ENCODE data around the gene AP2A1.

The AP2A1 gene

DNA sequence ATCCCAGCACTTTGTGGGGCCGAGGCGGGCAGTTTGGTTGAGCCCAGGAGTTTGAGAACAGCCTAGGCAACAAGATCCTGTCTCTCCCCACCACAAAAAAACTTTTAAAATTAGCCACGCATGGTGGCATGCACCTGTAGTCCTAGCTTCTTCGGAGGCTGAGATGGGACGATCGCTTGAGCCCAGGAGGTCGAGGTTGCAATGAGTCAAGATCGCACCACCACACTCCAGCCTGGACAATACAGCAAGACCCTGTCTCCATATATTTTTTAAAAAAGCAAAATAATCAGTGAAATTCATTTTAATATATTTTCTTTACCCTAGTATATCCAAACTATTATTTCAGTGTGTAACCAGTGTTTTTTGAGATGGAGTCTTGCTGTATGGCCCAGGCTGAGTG lies 8.2 kb downstream of the AP2A1 start:
- H3F3A ChIP-seq (ENCODE audit: insufficient read depth) = 0 out of 2 replicates have a peak, but pooled peaks cover 4% of the 10 kb centered on the region
- peaks cover 29% of the 10 kb centered on the region for H3K79me2 ChIP-seq (ENCODE audit: insufficient read depth, low read length)
- no peaks in the 10 kb centered on the region for H4K20me1 ChIP-seq (ENCODE audit: low read depth, low read length)
- no peak overlapping the region for H3K4me3 ChIP-seq (ENCODE audit: insufficient read depth, low read length, poor library complexity, severe bottlenecking)
- no peak overlapping the region for H3K27ac ChIP-seq (ENCODE audit: low read depth, low read length)
- no peaks in the 10 kb centered on the region for H3K9me2 ChIP-seq (replicated peaks; ENCODE audit: insufficient read depth, low read length)
- no peak overlapping the region for H2AFZ ChIP-seq (ENCODE audit: low read depth, low read length, severe bottlenecking)
- no peak overlapping the region for H3K9ac ChIP-seq (ENCODE audit: low read length)
- no peak overlapping the region for H3K4me2 ChIP-seq (ENCODE audit: low read depth, low read length, poor library complexity, severe bottlenecking)
- H3K36me3 ChIP-seq (ENCODE audit: low read length) = no peaks in the 10 kb centered on the region
- H3K9me3 ChIP-seq (ENCODE audit: insufficient read depth, low read length) = no peaks in the 10 kb centered on the region
- no peaks in the 10 kb centered on the region for H3K27me3 ChIP-seq (ENCODE audit: low read length)
- TF ChIP-seq EZH2phosphoT487 (conservative IDR thresholded peaks at IDR 0.05; ENCODE audit: low read length) = no peak
- TF ChIP-seq, protein P1, sequence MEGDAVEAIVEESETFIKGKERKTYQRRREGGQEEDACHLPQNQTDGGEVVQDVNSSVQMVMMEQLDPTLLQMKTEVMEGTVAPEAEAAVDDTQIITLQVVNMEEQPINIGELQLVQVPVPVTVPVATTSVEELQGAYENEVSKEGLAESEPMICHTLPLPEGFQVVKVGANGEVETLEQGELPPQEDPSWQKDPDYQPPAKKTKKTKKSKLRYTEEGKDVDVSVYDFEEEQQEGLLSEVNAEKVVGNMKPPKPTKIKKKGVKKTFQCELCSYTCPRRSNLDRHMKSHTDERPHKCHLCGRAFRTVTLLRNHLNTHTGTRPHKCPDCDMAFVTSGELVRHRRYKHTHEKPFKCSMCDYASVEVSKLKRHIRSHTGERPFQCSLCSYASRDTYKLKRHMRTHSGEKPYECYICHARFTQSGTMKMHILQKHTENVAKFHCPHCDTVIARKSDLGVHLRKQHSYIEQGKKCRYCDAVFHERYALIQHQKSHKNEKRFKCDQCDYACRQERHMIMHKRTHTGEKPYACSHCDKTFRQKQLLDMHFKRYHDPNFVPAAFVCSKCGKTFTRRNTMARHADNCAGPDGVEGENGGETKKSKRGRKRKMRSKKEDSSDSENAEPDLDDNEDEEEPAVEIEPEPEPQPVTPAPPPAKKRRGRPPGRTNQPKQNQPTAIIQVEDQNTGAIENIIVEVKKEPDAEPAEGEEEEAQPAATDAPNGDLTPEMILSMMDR (IDR thresholded peaks at IDR 0.05; ENCODE audit: insufficient read depth, low read length, poor library complexity, severe bottlenecking) = no peak

DNA sequence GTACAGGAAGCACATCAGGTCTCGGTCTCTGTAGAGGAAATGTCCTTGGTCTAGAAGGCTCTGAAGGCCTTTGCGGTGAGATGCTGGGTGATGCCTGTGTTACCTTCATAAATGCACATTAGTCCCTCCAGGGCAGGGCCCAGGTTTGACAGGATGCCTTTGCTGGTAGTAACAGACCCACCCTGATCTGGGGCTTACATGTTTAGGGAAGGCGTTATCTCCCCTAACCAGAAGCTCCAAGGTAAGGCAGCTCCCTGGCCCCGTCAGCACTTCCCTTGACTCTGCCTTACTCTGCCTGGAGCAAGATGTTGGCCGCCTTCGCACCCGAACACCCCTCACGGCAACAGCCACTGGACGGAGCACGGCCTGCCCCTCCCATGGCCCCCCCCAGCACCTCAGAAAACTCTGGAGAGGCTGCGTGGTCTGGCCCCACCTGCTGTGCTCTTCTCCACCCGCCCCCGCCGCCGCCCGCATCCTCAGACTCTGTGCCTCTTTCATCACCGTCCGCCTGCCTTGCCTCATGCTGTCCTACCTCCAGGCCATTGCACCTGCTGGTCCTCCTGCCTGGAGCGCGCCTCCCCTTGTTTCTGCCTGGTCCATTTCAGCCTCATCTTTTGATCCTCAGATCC lies 9.1 kb downstream of the AP2A1 start:
- no peaks in the 10 kb centered on the region for H3K36me3 ChIP-seq (ENCODE audit: low read length)
- no peak overlapping the region for H3K9ac ChIP-seq (ENCODE audit: low read length)

DNA sequence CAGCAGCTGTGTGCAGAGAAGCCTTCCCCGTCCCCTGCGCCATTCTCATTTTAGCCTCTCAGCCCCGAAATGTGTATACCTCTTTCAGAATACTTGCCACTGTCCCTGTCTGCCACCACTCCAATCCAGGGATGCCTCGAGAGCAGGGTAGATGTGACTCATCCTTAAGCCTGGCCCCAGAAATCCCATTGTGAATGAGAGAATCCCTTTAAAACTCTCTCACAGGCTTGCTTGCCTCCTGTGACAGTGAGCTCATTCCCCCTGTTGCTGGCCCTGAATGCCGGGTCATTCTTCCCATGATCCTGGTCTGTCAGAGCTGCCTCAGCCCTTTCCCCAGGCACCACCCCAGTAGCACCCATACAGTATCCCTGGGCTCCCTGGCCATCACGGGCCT lies 9.6 kb downstream of the AP2A1 start:
- no peak for TF ChIP-seq EZH2phosphoT487 (conservative IDR thresholded peaks at IDR 0.05; ENCODE audit: low read length)
- TF ChIP-seq, protein P1 (IDR thresholded peaks at IDR 0.05; ENCODE audit: insufficient read depth, low read length, poor library complexity, severe bottlenecking) = no peak
- Histone ChIP-seq H4K20me1 (ENCODE audit: low read depth, low read length) (no peaks in the 10 kb centered on the region), H3K27ac (ENCODE audit: low read depth, low read length) (no peak overlapping the region), H3K4me2 (ENCODE audit: low read depth, low read length, poor library complexity, severe bottlenecking) (no peak overlapping the region), H2AFZ (ENCODE audit: low read depth, low read length, severe bottlenecking) (no peak overlapping the region), H3K36me3 (ENCODE audit: low read length) (no peaks in the 10 kb centered on the region), H3K9me2 (replicated peaks; ENCODE audit: insufficient read depth, low read length) (no peaks in the 10 kb centered on the region), H3K4me3 (ENCODE audit: insufficient read depth, low read length, poor library complexity, severe bottlenecking) (no peak overlapping the region), H3F3A (ENCODE audit: insufficient read depth) (0 out of 2 replicates have a peak, but pooled peaks cover 4% of the 10 kb centered on the region), H3K79me2 (ENCODE audit: insufficient read depth, low read length) (peaks cover 24% of the 10 kb centered on the region; the same call in 1 of the 2 replicates), H3K27me3 (ENCODE audit: low read length) (no peaks in the 10 kb centered on the region), H3K9me3 (ENCODE audit: insufficient read depth, low read length) (no peaks in the 10 kb centered on the region), H3K9ac (ENCODE audit: low read length) (no peak overlapping the region)

More for the DNA sequence above, 9.1 kb downstream of the AP2A1 start:
- Histone ChIP-seq H3K79me2 (ENCODE audit: insufficient read depth, low read length) (peaks cover 22% of the 10 kb centered on the region), H3K9me2 (replicated peaks; ENCODE audit: insufficient read depth, low read length) (no peaks in the 10 kb centered on the region), H3K4me3 (ENCODE audit: insufficient read depth, low read length, poor library complexity, severe bottlenecking) (no peak overlapping the region), H2AFZ (ENCODE audit: low read depth, low read length, severe bottlenecking) (no peak overlapping the region), H3K27ac (ENCODE audit: low read depth, low read length) (no peak overlapping the region), H3K9me3 (ENCODE audit: insufficient read depth, low read length) (no peaks in the 10 kb centered on the region), H3F3A (ENCODE audit: insufficient read depth) (0 out of 2 replicates have a peak, but pooled peaks cover 4% of the 10 kb centered on the region), H3K4me2 (ENCODE audit: low read depth, low read length, poor library complexity, severe bottlenecking) (no peak overlapping the region), H4K20me1 (ENCODE audit: low read depth, low read length) (no peaks in the 10 kb centered on the region), H3K27me3 (ENCODE audit: low read length) (no peaks in the 10 kb centered on the region)
- TF ChIP-seq, protein P1 (IDR thresholded peaks at IDR 0.05; ENCODE audit: insufficient read depth, low read length, poor library complexity, severe bottlenecking) = no peak
- no peak for TF ChIP-seq EZH2phosphoT487 (conservative IDR thresholded peaks at IDR 0.05; ENCODE audit: low read length)

All from SU-DHL-6 (cell line).